COR-L47 (cell line): ENCODE data around the gene PPM1K.
"Not testable (repeated sequence)": the region's sequence is repeated elsewhere in the genome, so short reads cannot be mapped to it uniquely, and the experiment has no call there.

Experiments used
- DNase-seq: peaks from one replicate; lab custom pipeline; 2025; lab: John Stamatoyannopoulos, UW

Gene PPM1K

DNA sequence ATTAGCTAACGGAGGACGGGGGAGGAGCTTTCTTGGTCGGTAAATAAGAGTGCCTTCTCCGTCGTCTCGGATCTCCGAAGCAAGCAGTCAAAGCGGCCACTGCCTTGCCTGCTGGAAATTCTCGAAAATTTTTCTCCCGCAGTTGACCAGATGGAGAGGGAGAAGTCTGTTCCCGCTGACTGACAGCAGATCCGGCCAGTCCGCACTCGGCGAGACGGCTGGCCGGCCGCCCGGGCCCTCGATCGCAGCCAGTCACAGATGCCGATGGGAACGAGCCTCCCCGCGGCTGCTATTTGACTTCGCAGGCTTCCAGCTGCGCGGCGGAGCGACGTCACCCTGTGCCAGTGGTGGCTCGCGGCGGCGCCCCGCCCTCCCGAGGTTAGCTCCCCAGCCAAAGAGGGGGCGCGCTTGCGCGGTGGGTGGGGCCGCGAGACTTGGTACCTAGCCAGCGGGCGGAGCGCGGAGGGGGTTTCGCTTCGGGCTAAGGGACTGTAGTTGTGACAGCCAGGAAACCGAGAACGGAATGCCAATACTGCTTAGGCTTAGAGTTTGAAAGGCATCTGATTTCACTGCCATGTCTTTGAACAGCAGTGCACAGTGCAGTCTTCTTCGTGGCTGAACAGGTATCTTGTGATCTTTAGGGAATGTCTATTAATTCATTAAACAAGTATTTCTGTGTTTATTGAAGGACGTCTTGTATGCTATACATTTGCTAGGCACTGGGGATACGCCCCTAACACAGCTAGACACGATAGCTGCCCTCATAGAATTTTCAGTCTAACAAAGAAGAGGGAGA, at the start of gene PPM1K:
TSS of gene PPM1K (minus strand) at position 123 of the 796 bp plus-strand sequence. CDS start 5,978 bp downstream, outside the sequence.
- DNase-seq = peak; percentile 98

DNA sequence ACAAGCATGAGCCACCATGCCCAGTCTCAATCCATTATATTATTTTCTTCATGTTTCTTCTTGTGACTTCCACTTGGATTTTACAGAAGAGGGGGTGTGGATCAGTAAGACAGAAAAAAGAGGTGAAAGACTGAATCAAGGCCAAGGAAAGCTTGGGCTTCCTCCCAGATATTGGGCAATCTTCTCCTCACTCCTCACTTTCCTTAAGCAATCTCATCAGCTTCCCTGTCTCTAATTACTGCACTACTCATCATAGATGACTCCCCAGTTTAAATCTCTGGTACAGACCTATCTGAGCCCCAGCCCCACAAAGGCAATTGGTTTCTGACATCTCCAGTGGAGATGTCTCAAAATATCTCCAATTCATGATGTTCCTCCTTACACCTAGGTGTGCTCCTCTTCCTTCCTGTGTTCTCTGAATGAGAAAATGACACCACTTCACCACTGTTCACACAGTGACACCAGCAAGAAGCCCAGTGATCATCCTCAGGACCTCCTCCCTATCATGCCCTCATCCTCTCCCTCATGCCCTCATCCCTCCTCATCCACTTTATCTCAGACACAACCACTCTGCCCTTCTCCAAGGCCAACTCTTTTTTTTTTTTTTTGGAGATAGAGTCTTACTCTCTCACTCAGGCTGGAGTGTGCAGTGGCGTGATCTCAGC, 49.5 kb upstream of the PPM1K start:
- DNase-seq = no peak

DNA sequence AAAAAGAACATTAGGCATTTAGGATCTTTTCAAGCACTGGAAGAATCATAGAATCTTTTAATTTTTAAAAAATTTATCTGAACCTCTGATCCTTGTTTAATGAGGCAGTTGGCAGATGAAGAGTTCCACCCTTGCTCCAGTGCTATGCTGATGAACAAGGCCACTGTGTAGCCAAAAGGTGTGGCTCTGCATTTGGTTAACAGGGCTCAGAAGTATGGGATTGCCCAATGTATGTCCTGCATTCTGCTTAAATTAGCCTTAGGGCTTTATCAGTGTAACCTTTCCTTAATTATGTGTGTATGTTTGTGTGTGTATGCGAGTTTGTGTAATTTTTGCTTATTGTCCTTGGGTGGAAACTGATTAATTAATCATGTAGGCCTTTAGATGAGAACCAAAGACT, 43.3 kb upstream of the PPM1K start:
- no peak for DNase-seq

GRCh38 chr4:88320780-88321373, 36.5 kb upstream of the PPM1K start:
- no peak for DNase-seq

DNA sequence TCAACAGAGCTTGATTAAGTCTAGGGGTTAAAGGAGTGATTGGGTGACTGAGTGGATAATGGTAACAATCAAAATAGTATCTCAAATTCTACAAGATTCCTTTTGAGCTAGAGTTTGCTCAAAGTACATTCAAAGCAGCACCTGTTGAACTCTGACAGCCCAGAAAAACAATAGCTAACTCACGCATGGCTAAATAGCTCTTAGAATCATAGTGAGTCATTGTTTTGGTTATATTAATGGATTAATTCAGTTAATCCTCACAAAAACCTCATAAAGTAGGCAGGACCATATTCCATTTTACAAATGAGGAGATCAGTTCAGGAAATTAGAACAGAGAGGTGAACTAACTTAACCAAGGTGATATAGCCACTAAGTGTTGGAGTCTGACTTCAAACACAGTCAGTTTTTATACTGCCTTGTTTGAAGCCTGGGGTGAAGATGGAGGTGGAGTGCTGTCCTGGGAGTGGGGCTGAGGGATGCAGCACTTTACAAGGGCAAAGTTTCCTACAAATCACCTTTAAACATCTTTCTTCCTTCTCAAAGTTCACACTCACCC, 35.9 kb upstream of the PPM1K start:
- no peak for DNase-seq

- DNase-seq = no peak
Observed at GRCh38 chr4:88318751-88319350, 34.5 kb upstream of the PPM1K start.

DNA sequence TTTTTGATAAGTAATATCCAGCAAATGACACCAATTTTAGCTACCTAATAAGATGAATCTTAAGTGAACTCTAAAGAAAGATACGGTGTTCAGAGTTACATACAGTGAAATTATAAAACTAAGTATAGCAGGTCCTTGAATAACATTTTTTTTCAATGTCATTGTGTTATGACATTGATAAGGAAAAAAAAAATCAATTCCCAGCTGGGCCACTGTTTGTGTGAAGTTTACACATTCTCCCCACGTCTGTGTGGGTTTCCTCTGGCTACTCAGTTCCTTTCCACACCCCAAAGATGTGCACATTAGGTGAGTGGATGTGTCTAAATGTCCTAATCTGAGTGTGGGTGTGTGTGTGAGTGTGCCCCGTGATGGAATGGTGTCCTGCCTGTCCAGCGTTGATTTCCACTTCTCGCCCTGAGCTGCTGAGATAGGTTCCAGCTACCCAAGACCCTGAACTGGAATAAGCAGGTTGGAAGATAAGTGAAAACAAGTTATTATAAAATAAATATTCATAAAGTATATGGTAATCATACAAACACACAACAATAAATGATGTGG, 31.2 kb upstream of the PPM1K start:
- DNase-seq = no peak

DNA sequence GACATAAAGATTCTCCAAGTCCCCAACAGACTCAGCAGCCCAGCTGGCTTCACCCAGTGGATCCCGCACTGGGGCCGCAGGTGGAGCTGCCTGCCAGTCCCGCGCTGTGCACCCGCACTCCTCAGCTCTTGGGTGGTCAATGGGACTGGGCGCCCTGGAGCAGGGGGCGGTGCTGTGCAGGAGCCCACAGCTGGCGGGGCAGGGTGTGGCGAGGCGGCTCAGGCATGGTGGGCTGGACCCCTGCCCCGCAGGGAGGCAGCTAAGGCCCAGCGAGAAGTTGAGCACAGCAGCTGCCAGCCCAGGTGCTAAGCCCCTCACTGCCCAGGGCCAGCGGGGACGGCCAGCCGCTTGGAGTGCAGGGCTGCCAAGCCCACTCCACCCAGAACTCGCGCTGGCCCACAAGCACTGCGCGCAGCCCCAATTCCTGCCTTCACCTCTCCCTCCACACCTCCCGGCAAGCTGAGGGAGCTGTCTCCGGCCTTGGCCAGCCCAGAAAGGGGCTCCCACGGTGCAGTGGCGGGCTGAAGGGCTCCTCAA, 28.8 kb upstream of the PPM1K start:
- DNase-seq = not testable (repeated sequence)

DNA sequence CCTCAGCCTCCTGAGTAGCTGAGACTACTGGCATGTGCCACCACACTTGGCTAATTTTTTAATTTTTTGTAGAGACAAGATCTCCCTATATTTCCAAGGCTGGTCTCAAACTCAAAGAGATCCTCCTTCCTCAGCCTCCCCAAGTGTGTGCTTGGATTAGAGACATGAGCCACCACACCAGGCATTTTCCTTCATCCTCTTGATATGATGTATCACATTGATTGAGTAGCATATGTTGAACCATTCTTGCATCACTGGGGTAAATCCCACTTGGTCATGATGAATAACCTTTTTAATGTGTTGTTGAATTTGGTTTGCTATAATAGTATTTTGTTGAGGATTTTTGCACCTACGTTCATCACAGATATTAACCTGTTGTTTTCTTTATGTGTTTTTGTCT, 24.2 kb upstream of the PPM1K start:
- DNase-seq = no peak

DNA sequence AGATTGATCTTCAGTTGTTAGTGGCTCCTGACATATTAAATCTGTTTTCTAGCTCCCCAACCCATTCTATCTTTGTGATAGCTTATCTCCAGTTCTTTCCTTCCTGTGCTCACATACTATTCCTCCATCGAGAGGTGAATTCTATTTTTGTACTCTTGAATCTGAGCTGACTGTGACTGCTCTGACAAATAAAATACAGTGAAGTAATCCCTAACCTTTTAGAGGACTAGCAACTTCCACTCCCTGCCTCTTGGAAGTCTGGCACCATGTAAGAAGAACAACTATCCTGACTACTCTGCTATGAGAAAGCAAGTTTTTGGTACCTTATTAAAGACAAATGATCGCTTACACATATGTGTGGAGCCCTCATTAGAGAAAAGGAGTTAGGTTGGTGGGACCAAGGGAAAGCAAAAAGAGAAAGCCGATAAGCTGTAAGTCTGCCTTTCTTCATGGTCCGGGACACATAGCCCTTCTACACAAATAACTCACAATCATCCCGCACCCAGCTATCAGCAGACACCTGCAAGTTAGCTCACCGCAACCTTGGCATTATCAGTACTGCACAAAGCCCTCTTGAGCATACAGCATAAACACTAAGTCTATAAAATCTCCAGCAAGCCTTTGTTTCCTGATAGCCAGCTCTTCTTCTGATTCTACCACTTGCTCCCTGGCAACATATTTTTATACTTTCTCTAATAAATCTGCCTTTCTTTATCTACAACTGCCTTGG, 13.5 kb upstream of the PPM1K start:
- DNase-seq = no peak

- DNase-seq = no peak
Observed at GRCh38 chr4:88297212-88297516, 12.8 kb upstream of the PPM1K start.

GRCh38 chr4:88296413-88297211, 12.3 kb upstream of the PPM1K start:
- DNase-seq = no peak

- DNase-seq = no peak
Observed at GRCh38 chr4:88295656-88296055, 11.3 kb upstream of the PPM1K start.

DNA sequence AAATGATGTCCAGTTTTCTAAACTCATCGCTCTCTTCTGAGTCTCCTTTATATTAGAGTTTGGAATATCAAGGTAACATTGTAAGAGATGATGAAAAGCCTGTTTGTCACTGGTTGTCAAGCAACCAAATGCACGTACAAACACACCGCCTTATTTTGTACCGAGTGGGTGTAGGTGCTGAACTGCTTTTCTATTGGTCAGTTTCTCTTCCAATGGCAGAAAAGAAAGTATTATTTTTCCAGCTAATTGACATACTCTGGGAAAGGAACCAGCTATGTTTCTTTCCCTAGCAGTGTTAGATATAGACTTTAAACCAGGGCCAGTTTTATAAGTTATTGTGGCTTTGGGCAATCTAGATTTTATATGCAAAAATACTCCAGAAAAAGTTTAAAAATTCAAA, 6.6 kb upstream of the PPM1K start:
- no peak for DNase-seq

DNA sequence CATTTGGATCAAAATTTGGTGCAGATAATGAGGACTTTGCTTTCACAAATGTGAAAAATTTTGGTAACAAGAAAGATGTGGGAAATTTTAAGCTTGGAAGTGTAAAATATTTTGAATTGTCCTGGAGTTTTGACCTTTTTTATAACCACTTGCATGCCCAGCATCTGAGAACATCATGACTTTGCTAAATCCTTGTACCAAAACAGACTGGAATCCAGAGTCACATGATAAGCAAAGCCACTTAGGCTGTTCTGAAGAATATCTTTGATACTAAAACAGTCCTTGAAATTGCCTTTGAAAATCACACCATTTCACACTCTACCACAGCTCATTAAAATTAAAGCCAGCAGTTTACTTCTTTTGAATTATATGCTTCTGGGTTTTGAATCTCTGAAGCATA, 2.5 kb upstream of the PPM1K start:
- no peak for DNase-seq

DNA sequence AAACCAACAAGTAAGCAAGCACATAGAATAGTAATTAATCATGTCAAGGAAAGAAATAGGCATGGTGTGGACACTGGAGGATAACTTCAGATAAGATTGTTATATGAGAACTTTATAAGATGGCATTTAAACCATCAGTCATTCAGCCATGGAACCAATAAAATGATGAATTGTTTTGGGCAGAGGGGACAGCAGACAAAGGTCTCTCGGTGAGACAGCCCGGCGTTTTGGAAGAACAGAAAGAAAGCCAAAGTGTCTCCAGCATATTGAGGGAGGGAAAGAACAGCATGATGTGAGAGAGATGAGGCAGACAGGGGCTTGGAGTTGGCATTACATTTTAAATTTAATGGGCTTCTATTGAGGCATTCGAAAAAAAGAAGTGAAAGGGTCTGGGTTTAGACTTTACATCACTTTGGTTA, 883 bp upstream of the PPM1K start:
- DNase-seq = no peak

DNA sequence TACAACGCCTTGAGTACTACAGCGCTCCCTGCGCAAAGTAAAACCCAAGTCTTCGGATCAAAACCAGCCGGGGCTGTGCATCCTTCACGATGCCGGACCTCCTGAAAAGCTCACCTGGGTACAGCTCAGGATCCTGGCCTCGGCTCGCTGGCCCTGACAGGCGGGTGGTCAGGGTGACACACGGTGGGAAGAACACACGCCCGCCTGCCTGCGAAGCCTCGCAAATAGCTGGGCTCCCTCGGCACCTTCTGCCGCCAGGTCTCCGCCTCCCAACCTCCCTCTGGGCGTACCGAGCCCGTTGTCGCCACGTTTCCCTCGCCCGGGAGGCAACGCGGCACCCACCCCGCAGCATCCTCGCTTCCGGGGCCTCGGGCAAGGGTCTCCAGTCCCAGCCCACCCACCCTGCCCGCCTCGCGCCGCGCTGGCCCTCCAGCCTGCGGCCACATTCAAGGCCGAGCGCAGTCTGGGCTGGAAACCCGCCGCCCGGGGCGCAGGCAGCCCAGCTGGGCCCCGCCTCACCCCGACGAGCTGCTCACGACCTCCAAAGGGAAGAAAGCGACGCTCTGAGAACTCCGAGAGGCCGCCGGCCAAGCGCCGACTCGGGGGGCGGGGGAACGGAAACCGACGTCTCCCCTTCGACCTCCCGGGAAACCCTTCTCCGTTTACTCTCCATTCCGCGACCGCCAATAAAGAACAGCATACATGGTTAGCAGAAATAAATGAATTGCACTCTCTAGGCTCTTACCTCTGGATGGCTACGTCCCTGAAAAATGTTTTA, 511 bp downstream of the PPM1K start:
- DNase-seq = peak; percentile 50

DNA sequence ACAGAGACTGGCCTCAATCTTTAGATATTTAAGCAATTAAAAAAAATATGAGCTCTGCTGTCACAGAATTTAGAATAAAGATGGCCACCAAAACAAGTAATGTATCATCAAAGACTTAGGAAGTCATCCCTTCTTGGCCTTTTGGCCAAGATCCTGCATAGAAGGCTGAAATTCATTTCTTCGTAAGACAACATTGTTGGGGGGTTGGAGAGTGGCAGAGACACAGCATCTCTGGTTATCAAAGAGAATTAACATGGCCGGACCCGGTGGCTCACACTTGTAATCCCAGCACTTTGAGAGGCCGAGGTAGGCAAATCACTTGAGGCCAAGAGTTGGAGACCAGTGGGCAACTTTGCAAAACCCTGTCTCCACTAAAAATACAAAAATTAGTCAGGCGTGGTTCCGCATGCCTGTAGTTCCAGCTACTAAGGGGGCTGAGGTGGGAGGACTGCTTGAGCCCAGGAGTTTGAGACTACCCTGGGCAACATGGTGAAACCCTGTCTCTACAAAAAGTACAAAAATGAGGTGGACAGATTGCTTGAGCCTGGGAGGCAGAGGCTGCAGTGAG, 4.0 kb downstream of the PPM1K start:
- no peak for DNase-seq

GRCh38 chr4:88277711-88278225, 6.6 kb downstream of the PPM1K start:
- no peak for DNase-seq
